ENCODE results near the gene ZNF318.
"Not testable (repeated sequence)": the region's sequence is repeated elsewhere in the genome, so short reads cannot be mapped to it uniquely, and the experiment has no call there.

ZNF318 gene

GRCh38 chr6:43375693-43376092, 6.2 kb upstream of the ZNF318 start:
- Histone ChIP-seq H3K27me3 (ENCODE audit: control insufficient read depth, low read length) (no peaks in the 10 kb centered on the region), H3K9me3 (ENCODE audit: control insufficient read depth, insufficient read depth, low read length) (no peaks in the 10 kb centered on the region), H3K79me2 (ENCODE audit: control insufficient read depth, low read length) (peaks cover 13% of the 10 kb centered on the region), H3K36me3 (ENCODE audit: control insufficient read depth, low read length) (peaks cover 4% of the 10 kb centered on the region; the same call in 1 of the 2 replicates), H3K4me2 (ENCODE audit: low read length) (peak overlapping the region; percentile 92), H3K9me2 (replicated peaks; ENCODE audit: control insufficient read depth, low read length) (no peaks in the 10 kb centered on the region), H3F3A (ENCODE audit: control insufficient read depth, insufficient read depth) (peaks cover 58% of the 10 kb centered on the region), H4K20me1 (ENCODE audit: control insufficient read depth, insufficient read depth, low read depth, low read length) (no peaks in the 10 kb centered on the region), H3K4me1 (ENCODE audit: control insufficient read depth, low read length) (peaks cover 100% of the 10 kb centered on the region), H3K4me3 (ENCODE audit: low read length) (peak overlapping the region; percentile 67), H3K27ac (ENCODE audit: low read depth, low read length) (peak overlapping the region; percentile 99)
- TF ChIP-seq CTCF (IDR thresholded peaks at IDR 0.05; ENCODE audit: low read depth, low read length, poor library complexity, severe bottlenecking), result no peak
- no peak for TF ChIP-seq EZH2phosphoT487 (IDR thresholded peaks at IDR 0.05; ENCODE audit: borderline replicate concordance, low read length)

- Histone ChIP-seq H3K4me2 (ENCODE audit: low read length) (peak overlapping the region; percentile 79), H3K4me1 (ENCODE audit: control insufficient read depth, low read length) (peaks cover 88% of the 10 kb centered on the region), H3K4me3 (ENCODE audit: low read length) (peak overlapping the region; percentile 28), H4K20me1 (ENCODE audit: control insufficient read depth, insufficient read depth, low read depth, low read length) (no peaks in the 10 kb centered on the region), H3K79me2 (ENCODE audit: control insufficient read depth, low read length) (peaks cover 22% of the 10 kb centered on the region), H3K27me3 (ENCODE audit: control insufficient read depth, low read length) (no peaks in the 10 kb centered on the region), H3K27ac (ENCODE audit: low read depth, low read length) (peak overlapping the region; percentile 99), H3K9me2 (replicated peaks; ENCODE audit: control insufficient read depth, low read length) (no peaks in the 10 kb centered on the region), H3K9me3 (ENCODE audit: control insufficient read depth, insufficient read depth, low read length) (no peaks in the 10 kb centered on the region), H3K36me3 (ENCODE audit: control insufficient read depth, low read length) (peaks cover 10% of the 10 kb centered on the region), H3F3A (ENCODE audit: control insufficient read depth, insufficient read depth) (peaks cover 43% of the 10 kb centered on the region)
- no peak for TF ChIP-seq EZH2phosphoT487 (IDR thresholded peaks at IDR 0.05; ENCODE audit: borderline replicate concordance, low read length)
- TF ChIP-seq CTCF (IDR thresholded peaks at IDR 0.05; ENCODE audit: low read depth, low read length, poor library complexity, severe bottlenecking), result no peak
Measured at GRCh38 chr6:43373252-43373875, 3.9 kb upstream of the ZNF318 start.

GRCh38 chr6:43370003-43370580, 645 bp upstream of the ZNF318 start:
- H4K20me1 ChIP-seq (ENCODE audit: control insufficient read depth, insufficient read depth, low read depth, low read length); H3K9me3 ChIP-seq (ENCODE audit: control insufficient read depth, insufficient read depth, low read length); H3K27me3 ChIP-seq (ENCODE audit: control insufficient read depth, low read length); H3K9me2 ChIP-seq (replicated peaks; ENCODE audit: control insufficient read depth, low read length): not testable (repeated sequence)
- Histone ChIP-seq H3F3A (ENCODE audit: control insufficient read depth, insufficient read depth) (peaks cover 39% of the 10 kb centered on the region), H3K4me3 (ENCODE audit: low read length) (peak overlapping the region; percentile 69), H3K79me2 (ENCODE audit: control insufficient read depth, low read length) (peaks cover 49% of the 10 kb centered on the region), H3K4me1 (ENCODE audit: control insufficient read depth, low read length) (peaks cover 79% of the 10 kb centered on the region), H3K4me2 (ENCODE audit: low read length) (peak overlapping the region; percentile 79), H3K36me3 (ENCODE audit: control insufficient read depth, low read length) (peaks cover 38% of the 10 kb centered on the region), H3K27ac (ENCODE audit: low read depth, low read length) (peak overlapping the region; percentile 99)
